ENCODE measurements around the gene TSBP1. TPM values are rescaled to one million over a fixed set of nuclear protein-coding genes. Genes with fewer than 3 reads are reported as not detected.

Gene TSBP1, protein sequence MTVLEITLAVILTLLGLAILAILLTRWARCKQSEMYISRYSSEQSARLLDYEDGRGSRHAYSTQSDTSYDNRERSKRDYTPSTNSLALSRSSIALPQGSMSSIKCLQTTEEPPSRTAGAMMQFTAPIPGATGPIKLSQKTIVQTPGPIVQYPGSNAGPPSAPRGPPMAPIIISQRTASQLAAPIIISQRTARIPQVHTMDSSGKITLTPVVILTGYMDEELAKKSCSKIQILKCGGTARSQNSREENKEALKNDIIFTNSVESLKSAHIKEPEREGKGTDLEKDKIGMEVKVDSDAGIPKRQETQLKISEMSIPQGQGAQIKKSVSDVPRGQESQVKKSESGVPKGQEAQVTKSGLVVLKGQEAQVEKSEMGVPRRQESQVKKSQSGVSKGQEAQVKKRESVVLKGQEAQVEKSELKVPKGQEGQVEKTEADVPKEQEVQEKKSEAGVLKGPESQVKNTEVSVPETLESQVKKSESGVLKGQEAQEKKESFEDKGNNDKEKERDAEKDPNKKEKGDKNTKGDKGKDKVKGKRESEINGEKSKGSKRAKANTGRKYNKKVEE
- total RNA-seq = not detected in 2 replicates

GRCh38 chr6:32371803-32372202, at the start of gene TSBP1:
TSBP1 (minus strand) TSS chr6:32371903; CDS start chr6:32371706, 197 bp downstream.

DNA sequence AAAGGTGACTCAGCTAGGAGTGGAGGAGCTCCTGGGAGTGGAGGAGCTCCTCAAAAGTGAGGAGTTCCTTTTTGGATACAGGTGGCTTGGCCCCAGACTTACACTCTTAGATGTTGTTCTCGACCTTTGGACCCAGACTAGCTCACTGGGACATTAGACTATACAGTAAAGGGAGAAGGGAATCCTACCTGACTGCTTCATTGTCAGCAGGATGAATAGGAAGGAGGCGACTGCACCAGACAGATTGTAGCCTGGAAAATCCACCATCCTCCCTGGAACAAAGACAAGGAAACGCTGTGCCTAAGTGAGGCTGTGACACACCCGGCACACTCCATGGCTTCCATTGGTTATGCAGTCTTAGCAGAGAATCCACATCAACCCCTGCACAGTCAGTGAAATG, 35.2 kb upstream of the TSBP1 start, which contains the start of gene BTNL2:
TSS of gene BTNL2 (minus strand) at position 325 of the 400 bp plus-strand sequence. CDS start at position 267, 58 bp downstream.

Other genes with a start within 250 kb of the TSBP1 start
- 11.8 and 16.4 TPM in 2 replicates for gene ATF6B, start 243.7 kb downstream of the TSBP1 start, total RNA-seq
- 5.5 and 5.9 TPM in 2 replicates for gene FKBPL, start 241.6 kb downstream of the TSBP1 start, total RNA-seq
- 0.26 and 0.50 TPM in 2 replicates for gene PRRT1, start 220.0 kb downstream of the TSBP1 start, total RNA-seq
- gene PPT2, start 217.8 kb downstream of the TSBP1 start, total RNA-seq = 28.3 and 69.1 TPM in 2 replicates
- gene EGFL8, start 207.3 kb downstream of the TSBP1 start, total RNA-seq = 1.2 TPM in 2 replicates
- 14.3 and 17.3 TPM in 2 replicates for gene AGPAT1, start 195.8 kb downstream of the TSBP1 start, total RNA-seq
- gene RNF5, start 193.5 kb downstream of the TSBP1 start, total RNA-seq = 22.2 and 25.9 TPM in 2 replicates
- 0.13 and 0.37 TPM in 2 replicates for gene AGER, start 187.7 kb downstream of the TSBP1 start, total RNA-seq
- 20.5 and 26.3 TPM in 2 replicates for gene PBX2, start 181.7 kb downstream of the TSBP1 start, total RNA-seq
- 0.92 and 1.1 TPM in 2 replicates for gene GPSM3, start 179.3 kb downstream of the TSBP1 start, total RNA-seq
- gene NOTCH4, start 147.8 kb downstream of the TSBP1 start, total RNA-seq = 1.3 and 2.2 TPM in 2 replicates
- not detected in 2 replicates for gene BTNL2, start 35.3 kb upstream of the TSBP1 start, total RNA-seq
- 0.53 TPM in 1 of 2 replicates, not detected in the other for gene HLA-DRA, start 68.0 kb upstream of the TSBP1 start, total RNA-seq
- gene HLA-DRB5, start 158.4 kb upstream of the TSBP1 start, total RNA-seq = not detected in 2 replicates
- gene HLA-DRB1, start 217.9 kb upstream of the TSBP1 start, total RNA-seq = 0.13 TPM in 1 of 2 replicates, not detected in the other

All from aortic smooth muscle cell (primary cell).